ENCODE data around the gene TMEM52B. TPM values are rescaled to one million over a fixed set of nuclear protein-coding genes. Genes with fewer than 3 reads are reported as not detected.
A peak's percentile ranks its signal among the peaks of the same experiment; 100 is the strongest.

TMEM52B gene
- total and polyA plus RNA-seq, 2 of the 13 experiments (the other 11 are each of a cell fraction or from before 2014, with no cell fraction given) = not detected

GRCh38 chr12:10211940-10212738 is 33.3 kb downstream of the TMEM52B start (continued):
- TF ChIP-seq NFAT5 (CRISPR knock-in tag; IDR thresholded peaks at IDR 0.05) = no peak
- TF ChIP-seq ZMAT3 (CRISPR knock-in tag; conservative IDR thresholded peaks at IDR 0.05) = no peak
- no peak for TF ChIP-seq ZNF577 (CRISPR knock-in tag; IDR thresholded peaks at IDR 0.05; ENCODE audit: borderline replicate concordance, low read depth)
- TF ChIP-seq ZHX1 (CRISPR knock-in tag; IDR thresholded peaks at IDR 0.05; ENCODE audit: low read depth) = no peak
- no peak for TF ChIP-seq ZNF256 (CRISPR knock-in tag; conservative IDR thresholded peaks at IDR 0.05)
- TF ChIP-seq ZNF326 (CRISPR knock-in tag; IDR thresholded peaks at IDR 0.05; ENCODE audit: borderline replicate concordance) = no peak
- no peak; the same call in 1 of the 2 replicates for TF ChIP-seq ARID4A (CRISPR knock-in tag; IDR thresholded peaks at IDR 0.05; ENCODE audit: borderline replicate concordance)
- TF ChIP-seq TBX3 (IDR thresholded peaks at IDR 0.05; ENCODE audit: borderline replicate concordance) = no peak
- TF ChIP-seq ZNF468 (CRISPR knock-in tag; IDR thresholded peaks at IDR 0.05) = no peak
- 0 out of 2 replicates have a peak, but pooled peaks have one; percentile 16 for TF ChIP-seq HNRNPL (IDR thresholded peaks at IDR 0.05; ENCODE audit: low read depth, low read length)
- TF ChIP-seq ZNF263 (CRISPR knock-in tag; IDR thresholded peaks at IDR 0.05) = peak; percentile 59; the same call in 1 of the 2 replicates
- 0 out of 2 replicates have a peak, but pooled peaks have one; percentile 70 for TF ChIP-seq MYPOP (CRISPR knock-in tag; IDR thresholded peaks at IDR 0.05)
- peak; percentile 71; the same call in 1 of the 2 replicates for TF ChIP-seq SMAD3 (CRISPR knock-in tag; IDR thresholded peaks at IDR 0.05)
- no peak for TF ChIP-seq CC2D1A (CRISPR knock-in tag; IDR thresholded peaks at IDR 0.05)

All from HepG2 (cell line).